Fibroblast of gingiva (primary cell): ENCODE measurements around the gene MFNG.
"Not testable (repeated sequence)": the region's sequence is repeated elsewhere in the genome, so short reads cannot be mapped to it uniquely, and the experiment has no call there.

Experiments used
- DNase-seq: peaks from one replicate; pipeline ENCODE4 v3.0.0-alpha.2; 2011; ENCODE audit warnings: low read depth

MFNG gene

GRCh38 chr22:37473437-37473946, 12.7 kb downstream of the MFNG start:
- no peak for DNase-seq

DNA sequence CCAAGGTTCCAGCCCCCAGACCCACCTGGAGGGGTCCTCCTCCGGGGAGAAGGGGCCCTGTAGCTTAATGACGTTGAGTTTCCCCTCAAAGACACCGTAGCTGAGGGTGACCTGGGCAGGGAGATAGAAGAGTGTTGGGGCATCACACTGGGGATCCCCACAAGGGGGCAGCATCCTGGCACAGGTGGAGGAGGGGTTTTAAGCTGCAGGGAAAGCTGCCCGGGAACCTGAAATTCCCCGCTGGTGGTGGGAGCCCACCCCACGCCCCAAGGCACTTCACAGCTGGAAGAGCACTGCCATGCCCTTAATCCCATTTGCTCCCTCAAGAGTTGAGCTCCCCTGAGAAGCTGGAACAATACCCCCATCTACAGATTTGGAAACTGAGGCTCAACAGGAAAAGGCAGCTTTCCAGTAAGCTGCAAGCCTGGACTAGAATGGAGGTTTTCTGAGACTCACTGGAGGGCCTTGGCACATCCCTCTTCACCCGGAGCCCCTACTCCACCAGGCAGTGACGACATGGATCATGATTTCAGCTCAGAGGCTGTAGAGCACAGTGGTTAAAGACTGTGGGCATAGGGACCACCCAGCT, 13.7 kb downstream of the MFNG start:
- no peak for DNase-seq

DNA sequence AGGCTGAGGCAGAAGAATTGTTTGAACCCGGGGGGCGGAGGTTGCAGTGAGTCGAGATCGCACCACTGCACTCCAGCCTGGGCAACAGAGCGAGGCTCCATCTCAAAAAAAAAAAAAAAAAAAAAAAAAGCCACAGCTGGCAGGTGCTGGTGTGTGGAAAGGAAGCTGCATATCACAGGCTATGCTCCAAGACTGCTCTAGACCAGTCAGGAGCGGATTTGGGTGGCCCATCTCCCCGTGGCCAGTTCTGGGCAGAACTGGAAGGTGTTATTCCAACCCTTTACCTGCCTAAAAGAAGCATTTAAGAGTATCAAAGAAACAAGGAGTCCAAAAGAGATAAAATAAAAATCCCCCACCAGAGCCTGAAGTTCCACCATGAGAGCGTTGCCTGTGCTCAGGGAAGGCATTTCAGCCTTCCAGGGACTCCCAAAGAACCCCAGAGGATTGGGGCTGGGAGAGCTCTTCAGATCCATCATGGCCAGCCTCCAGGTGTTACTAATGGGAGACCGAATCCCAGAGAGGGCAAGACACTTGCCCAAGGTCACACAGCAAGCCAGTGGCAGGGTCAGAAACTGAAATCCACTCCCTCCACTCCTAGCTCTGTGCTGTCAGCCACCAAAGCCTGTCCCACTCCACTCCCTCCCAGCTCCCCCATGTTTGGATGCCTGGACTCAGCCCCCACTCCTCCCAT, 14.3 kb downstream of the MFNG start:
- DNase-seq, result no peak

DNA sequence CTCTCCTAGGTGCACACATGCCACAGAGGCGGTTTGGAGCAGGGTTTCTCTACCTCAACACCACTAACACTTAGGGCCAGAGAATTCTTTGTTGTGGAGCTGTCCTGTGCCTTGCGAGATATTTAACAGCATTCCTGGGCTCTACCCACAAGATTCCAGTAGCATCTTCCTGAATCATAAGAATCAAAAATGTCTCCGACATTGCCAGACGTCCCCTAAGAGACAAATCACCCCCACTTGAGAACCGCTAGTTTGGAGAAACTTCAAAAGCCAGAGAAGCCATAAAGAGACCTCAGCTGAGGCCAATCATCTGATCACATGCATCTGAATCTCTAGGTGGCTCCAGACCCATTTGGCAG, 16.1 kb downstream of the MFNG start:
- DNase-seq, result no peak

GRCh38 chr22:37469416-37470086, 16.6 kb downstream of the MFNG start:
- DNase-seq, result no peak

- not testable (repeated sequence) for DNase-seq
Observed at GRCh38 chr22:37468201-37468695, 17.9 kb downstream of the MFNG start.

DNA sequence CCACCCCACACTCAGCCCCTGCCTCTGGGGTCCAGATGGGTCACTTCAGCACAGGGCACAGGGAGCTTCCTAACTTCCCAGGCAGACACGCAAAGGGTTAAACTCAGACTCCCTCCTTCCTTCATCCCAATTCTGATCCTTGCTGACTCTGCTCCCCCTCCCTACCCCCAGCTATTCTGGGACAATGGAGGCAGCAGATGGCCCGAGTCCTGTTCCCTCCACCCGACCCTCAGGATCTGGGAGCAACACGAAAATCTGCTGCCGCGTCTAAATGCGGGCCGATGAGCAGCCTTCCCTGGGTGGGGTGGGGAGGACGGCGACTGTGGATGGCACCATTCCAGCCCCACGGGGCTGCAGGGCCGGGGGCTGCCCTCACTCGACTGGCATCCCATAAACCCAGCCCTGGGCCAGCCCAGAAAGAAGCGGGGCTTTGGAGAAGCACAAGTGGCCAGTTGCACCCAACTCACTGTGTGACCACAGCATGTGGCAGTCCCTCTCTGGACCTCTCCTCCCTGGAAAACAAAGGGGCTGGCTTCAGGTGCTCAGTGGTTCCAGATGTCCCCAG, 18.7 kb downstream of the MFNG start:
- no peak for DNase-seq

- DNase-seq, result no peak
Observed at GRCh38 chr22:37464181-37464580, 22.0 kb downstream of the MFNG start.

- DNase-seq, result peak; percentile 15
Observed at GRCh38 chr22:37462983-37463382, 23.2 kb downstream of the MFNG start.

DNA sequence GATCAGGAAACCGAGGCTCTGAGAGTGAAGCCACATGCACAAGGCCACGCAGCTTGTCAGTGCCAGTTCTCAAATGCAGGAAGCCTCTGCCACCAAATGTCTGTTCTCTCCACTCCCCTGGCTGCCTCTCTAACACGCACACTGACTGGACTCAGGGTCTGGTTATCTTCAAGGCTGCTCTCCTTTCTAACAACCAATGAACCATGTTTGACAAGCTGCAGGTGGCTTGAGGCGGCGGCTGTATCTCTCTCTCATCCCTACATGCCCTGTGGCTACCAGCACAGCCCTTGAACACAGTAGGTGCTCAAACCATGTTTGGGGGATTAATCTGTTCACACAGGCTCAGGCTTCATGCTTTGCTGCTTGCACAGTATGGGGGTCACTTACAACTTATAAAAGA, 23.7 kb downstream of the MFNG start:
- no peak for DNase-seq

GRCh38 chr22:37461961-37462360, 24.2 kb downstream of the MFNG start:
- no peak for DNase-seq

GRCh38 chr22:37460684-37461083, 25.5 kb downstream of the MFNG start:
- DNase-seq, result no peak

- DNase-seq, result no peak
Observed at GRCh38 chr22:37459206-37459605, 27.0 kb downstream of the MFNG start.

GRCh38 chr22:37457093-37457893, 28.9 kb downstream of the MFNG start:
- DNase-seq, result peak; percentile 6

DNA sequence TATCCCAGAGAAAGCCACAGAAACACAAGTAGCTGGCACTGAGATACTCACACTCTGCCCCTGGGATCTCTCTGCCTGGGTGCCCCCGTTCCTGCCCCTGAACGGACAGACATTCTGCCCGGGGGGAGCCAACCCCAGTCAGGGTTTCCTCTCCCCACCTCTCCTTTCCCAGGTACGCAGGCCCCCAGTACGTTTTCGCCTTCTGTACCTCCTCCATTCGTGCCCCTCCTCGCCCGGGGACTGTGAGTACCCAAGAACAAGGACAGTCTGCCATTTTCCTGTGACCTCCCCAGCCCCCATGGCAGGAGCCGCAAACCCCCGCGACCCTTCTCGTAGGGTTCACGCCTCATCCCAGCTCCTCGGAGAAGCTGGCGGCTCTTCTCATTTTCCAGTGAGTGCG, 29.8 kb downstream of the MFNG start:
- DNase-seq, result no peak

DNA sequence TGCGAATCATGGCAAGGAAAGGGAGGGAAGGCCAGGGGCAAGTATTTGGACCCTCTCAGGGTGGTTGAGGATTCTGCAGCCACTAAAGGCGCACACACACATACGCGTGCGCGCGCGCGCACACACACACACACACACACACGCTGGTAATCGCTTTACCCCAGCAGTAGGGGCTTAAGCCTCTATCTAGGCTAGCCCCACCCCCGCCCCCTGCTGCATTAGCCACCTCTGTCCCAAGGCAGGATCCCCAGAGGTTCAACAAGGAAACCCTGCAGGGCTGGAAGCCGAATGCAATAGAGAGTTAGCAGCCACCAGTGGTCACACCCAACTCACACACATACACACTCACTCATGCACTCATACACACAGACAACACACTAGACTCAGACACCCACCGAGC, 30.3 kb downstream of the MFNG start:
- no peak for DNase-seq

- DNase-seq, result peak; percentile 33
Observed at GRCh38 chr22:37454857-37455686, 31.1 kb downstream of the MFNG start.

DNA sequence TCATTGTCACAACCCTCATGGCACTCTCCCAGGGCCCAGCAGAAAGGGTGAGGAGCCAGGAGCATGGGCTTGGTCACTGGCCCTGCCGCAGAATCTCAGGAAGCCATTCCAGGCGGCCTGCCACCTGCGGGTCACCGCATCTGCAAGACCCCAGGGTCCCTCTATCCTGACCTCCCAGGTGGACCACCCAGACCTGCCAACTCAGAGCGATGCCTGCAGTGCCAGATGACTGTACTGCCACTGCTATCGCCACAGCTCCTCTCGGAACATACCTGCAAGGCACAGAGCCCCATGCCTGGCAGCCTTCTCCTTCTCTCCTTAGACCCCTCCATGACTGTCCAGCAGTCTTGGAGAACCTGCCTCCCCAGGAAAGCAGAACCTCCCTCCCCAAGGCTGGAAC, 32.5 kb downstream of the MFNG start:
- no peak for DNase-seq

DNA sequence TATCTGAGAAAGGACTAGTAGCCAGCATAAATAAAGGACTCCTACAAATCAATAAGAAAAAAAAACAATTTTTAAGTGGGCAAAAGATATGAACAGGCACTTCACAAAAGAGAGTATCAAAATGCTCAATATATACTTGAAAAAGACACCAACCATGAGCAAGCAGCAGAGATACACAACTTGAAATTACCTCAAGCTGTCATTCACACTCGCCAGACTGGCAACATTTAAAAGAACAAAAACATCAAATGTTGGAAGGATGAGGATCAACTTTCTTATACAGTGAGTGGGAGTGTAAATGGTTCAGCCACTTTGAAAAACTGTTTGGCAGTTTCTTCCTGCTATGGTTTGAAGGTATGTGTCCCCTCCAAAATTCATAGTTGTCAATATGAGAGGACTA, 35.0 kb downstream of the MFNG start:
- DNase-seq, result no peak

GRCh38 chr22:37449331-37450001, 36.7 kb downstream of the MFNG start:
- DNase-seq, result no peak
